HepG2 (cell line): Measurements from ENCODE around the gene BCAS3. TPM values are rescaled to one million over a fixed set of nuclear protein-coding genes. Genes with fewer than 3 reads are reported as not detected.

ENCODE experiments used
- ADNP ChIP-seq: sonication (generic); formaldehyde crosslinking; IDR thresholded peaks from 2 replicates; pipeline ENCODE4 v1.4.0; 2020; ENCODE audit warnings: missing genetic modification reagents
- EZH2 ChIP-seq: conservative IDR thresholded peaks from 2 replicates; pipeline ENCODE4 v1.6.1; 2012; ENCODE audit warnings: mild to moderate bottlenecking, low read depth, low read length, moderate library complexity
- FOXM1 ChIP-seq: sonication (generic); formaldehyde crosslinking; IDR thresholded peaks from 2 replicates; pipeline ENCODE4 v1.5.0; 2020; ENCODE audit warnings: missing genetic modification reagents
- HES4 ChIP-seq: sonication (generic); formaldehyde crosslinking; IDR thresholded peaks from 2 replicates; pipeline ENCODE4 v1.9.0; 2021; ENCODE audit warnings: mild to moderate bottlenecking, missing genetic modification reagents, borderline replicate concordance
- KAT7 ChIP-seq: IDR thresholded peaks from 2 replicates; pipeline ENCODE4 v1.6.1; 2018; ENCODE audit warnings: borderline replicate concordance, missing compliant biosample characterization
- PPARG ChIP-seq: conservative IDR thresholded peaks from 2 replicates; pipeline ENCODE4 v1.6.1; 2016; ENCODE audit warnings: missing biosample characterization, missing genetic modification reagents
- PRPF4 ChIP-seq: fragments of 200-400 bp; formaldehyde crosslinking; IDR thresholded peaks from 2 replicates; pipeline ENCODE4 v1.6.1; 2016; ENCODE audit warnings: low read length, low read depth; ENCODE audit not compliant: poor library complexity, severe bottlenecking
- RXRA ChIP-seq: sonication (generic); formaldehyde crosslinking; IDR thresholded peaks from 2 replicates; pipeline ENCODE4 v1.5.1; 2020; ENCODE audit warnings: missing genetic modification reagents
- SMAD1 ChIP-seq: sonication (generic); formaldehyde crosslinking; IDR thresholded peaks from 2 replicates; pipeline ENCODE4 v1.4.0; 2020; ENCODE audit warnings: missing genetic modification reagents, low read depth, mild to moderate bottlenecking, borderline replicate concordance
- ZMAT3 ChIP-seq: sonication (generic); formaldehyde crosslinking; conservative IDR thresholded peaks from 2 replicates; pipeline ENCODE4 v1.7.0; 2021; ENCODE audit warnings: missing genetic modification reagents
- ZNF552 ChIP-seq: sonication (generic); formaldehyde crosslinking; IDR thresholded peaks from 2 replicates; pipeline ENCODE4 v1.9.0; 2022; ENCODE audit warnings: missing genetic modification reagents, mild to moderate bottlenecking, borderline replicate concordance
- ZSCAN31 ChIP-seq: sonication (generic); formaldehyde crosslinking; IDR thresholded peaks from 2 replicates; pipeline ENCODE4 v1.5.0; 2020; ENCODE audit warnings: low read depth, mild to moderate bottlenecking, missing genetic modification reagents
- polyA plus RNA-seq, 8 experiments: library from polyadenylated mRNA; depleted of rRNA in 3 of 8; stranded (reverse) in 7 of 8; unstranded in 1 of 8; fragments of >200 nt; fragmentation: Illumina TruSeq in 4 of 8; extraction: Trizol in 4 of 8; gene quantifications; 2 replicates each; pipeline versions ENCODE4 v1.2.1 to v1.2.3, GENCODE V29; 2011 to 2016; ENCODE audit warnings: low read depth in 4 of 8, missing spikeins in 1 of 8, mixed read lengths in 1 of 8; ENCODE audit not compliant: insufficient read depth in 1 of 8
- total RNA-seq, 5 experiments: library from RNA; depleted of rRNA; stranded (reverse); fragments of >200 nt; fragmentation: Illumina TruSeq; extraction: Trizol; gene quantifications; 2 replicates each; pipeline ENCODE4 v1.2.3, GENCODE V29; 2016; ENCODE audit warnings: low read depth in 1 of 5
- TF ChIP-seq, protein P1 (sequence below): sonication (generic); formaldehyde crosslinking; IDR thresholded peaks from 2 replicates; pipeline ENCODE4 v1.8.1; 2023; ENCODE audit warnings: mild to moderate bottlenecking, missing genetic modification reagents
- TF ChIP-seq, protein P2 (sequence below): sonication (generic); formaldehyde crosslinking; IDR thresholded peaks from 2 replicates; pipeline ENCODE4 v1.8.0; 2022; ENCODE audit warnings: mild to moderate bottlenecking, missing genetic modification reagents, moderate library complexity
- TF ChIP-seq, protein P3 (sequence below): sonication (generic); formaldehyde crosslinking; IDR thresholded peaks from 2 replicates; pipeline ENCODE4; 2020; ENCODE audit warnings: missing genetic modification reagents, mild to moderate bottlenecking, borderline replicate concordance
- TF ChIP-seq, protein P4 (sequence below): sonication (generic); formaldehyde crosslinking; IDR thresholded peaks from 2 replicates; pipeline ENCODE4 v1.9.0; 2021; ENCODE audit warnings: missing genetic modification reagents, mild to moderate bottlenecking, borderline replicate concordance
- TF ChIP-seq, protein P5 (sequence below): sonication (generic); formaldehyde crosslinking; IDR thresholded peaks from 2 replicates; pipeline ENCODE4 v1.8.0; 2023; ENCODE audit warnings: mild to moderate bottlenecking, missing genetic modification reagents
- TF ChIP-seq, protein P6 (sequence below): sonication (generic); formaldehyde crosslinking; IDR thresholded peaks from 2 replicates; pipeline ENCODE4 v1.5.0; 2020; ENCODE audit warnings: missing genetic modification reagents

Gene BCAS3
- total and polyA plus RNA-seq, 2 of the 13 experiments (the other 11 are each of a cell fraction or from before 2014, with no cell fraction given), result 10.7 to 11.2 TPM

DNA sequence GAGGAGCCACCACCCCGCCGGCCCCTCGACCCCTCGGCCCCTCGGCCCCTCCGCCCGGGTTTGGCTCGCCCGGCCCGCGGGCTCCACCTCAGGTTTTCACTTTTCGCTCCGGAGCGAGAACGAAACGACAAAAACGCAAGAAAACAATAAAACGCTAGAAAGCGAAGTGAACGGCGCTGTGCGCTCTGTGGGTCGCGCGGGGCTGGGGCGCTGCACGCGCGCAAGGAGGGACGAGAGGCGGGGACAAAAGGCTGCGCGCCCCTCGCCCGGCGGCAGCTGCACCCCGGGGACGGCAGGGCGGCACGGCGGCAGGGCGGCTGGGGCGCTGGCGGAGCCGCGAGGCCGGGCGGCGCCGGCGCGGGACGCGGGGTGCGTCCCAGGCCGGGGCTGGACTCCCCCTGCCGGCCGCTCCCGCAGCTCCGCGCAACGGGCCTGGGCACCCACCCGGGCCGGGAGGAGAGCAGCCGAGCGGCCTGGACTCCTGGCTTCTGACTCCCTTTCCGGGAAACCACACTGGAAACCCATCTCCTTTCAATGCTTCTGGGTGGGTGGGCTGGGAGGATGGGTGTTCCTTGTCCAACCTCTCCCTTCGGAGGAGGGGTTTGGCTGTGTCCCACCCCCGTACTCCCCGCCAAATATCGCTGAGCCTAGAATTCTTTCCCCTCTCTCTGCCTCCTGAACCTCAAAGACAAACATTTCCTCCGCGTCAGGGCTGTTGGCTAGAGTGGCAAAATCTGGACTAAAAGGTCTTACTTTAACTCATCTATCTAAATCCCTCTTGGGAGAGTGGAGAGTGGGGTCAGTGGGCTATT lies 731.9 kb downstream of the BCAS3 start (continued):
- TF ChIP-seq, protein P1, sequence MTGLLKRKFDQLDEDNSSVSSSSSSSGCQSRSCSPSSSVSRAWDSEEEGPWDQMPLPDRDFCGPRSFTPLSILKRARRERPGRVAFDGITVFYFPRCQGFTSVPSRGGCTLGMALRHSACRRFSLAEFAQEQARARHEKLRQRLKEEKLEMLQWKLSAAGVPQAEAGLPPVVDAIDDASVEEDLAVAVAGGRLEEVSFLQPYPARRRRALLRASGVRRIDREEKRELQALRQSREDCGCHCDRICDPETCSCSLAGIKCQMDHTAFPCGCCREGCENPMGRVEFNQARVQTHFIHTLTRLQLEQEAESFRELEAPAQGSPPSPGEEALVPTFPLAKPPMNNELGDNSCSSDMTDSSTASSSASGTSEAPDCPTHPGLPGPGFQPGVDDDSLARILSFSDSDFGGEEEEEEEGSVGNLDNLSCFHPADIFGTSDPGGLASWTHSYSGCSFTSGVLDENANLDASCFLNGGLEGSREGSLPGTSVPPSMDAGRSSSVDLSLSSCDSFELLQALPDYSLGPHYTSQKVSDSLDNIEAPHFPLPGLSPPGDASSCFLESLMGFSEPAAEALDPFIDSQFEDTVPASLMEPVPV (CRISPR knock-in tag), result peak; percentile 69; the same call in 1 of the 2 replicates
- TF ChIP-seq PRPF4 (no peak), EZH2 (no peak), SMAD1 (no peak), RXRA (CRISPR knock-in tag) (no peak), ZSCAN31 (no peak; the same call in 1 of the 2 replicates), ZNF552 (CRISPR knock-in tag) (no peak), PPARG (CRISPR knock-in tag) (no peak), ADNP (CRISPR knock-in tag) (no peak), ZMAT3 (no peak), HES4 (CRISPR knock-in tag) (no peak), FOXM1 (0 out of 2 replicates have a peak, but pooled peaks have one; percentile 27), KAT7 (CRISPR knock-in tag) (no peak)
- TF ChIP-seq, protein P2, sequence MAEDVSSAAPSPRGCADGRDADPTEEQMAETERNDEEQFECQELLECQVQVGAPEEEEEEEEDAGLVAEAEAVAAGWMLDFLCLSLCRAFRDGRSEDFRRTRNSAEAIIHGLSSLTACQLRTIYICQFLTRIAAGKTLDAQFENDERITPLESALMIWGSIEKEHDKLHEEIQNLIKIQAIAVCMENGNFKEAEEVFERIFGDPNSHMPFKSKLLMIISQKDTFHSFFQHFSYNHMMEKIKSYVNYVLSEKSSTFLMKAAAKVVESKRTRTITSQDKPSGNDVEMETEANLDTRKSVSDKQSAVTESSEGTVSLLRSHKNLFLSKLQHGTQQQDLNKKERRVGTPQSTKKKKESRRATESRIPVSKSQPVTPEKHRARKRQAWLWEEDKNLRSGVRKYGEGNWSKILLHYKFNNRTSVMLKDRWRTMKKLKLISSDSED (CRISPR knock-in tag), result no peak
- TF ChIP-seq, protein P3, sequence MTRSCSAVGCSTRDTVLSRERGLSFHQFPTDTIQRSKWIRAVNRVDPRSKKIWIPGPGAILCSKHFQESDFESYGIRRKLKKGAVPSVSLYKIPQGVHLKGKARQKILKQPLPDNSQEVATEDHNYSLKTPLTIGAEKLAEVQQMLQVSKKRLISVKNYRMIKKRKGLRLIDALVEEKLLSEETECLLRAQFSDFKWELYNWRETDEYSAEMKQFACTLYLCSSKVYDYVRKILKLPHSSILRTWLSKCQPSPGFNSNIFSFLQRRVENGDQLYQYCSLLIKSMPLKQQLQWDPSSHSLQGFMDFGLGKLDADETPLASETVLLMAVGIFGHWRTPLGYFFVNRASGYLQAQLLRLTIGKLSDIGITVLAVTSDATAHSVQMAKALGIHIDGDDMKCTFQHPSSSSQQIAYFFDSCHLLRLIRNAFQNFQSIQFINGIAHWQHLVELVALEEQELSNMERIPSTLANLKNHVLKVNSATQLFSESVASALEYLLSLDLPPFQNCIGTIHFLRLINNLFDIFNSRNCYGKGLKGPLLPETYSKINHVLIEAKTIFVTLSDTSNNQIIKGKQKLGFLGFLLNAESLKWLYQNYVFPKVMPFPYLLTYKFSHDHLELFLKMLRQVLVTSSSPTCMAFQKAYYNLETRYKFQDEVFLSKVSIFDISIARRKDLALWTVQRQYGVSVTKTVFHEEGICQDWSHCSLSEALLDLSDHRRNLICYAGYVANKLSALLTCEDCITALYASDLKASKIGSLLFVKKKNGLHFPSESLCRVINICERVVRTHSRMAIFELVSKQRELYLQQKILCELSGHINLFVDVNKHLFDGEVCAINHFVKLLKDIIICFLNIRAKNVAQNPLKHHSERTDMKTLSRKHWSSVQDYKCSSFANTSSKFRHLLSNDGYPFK (CRISPR knock-in tag), result no peak
- TF ChIP-seq, protein P4, sequence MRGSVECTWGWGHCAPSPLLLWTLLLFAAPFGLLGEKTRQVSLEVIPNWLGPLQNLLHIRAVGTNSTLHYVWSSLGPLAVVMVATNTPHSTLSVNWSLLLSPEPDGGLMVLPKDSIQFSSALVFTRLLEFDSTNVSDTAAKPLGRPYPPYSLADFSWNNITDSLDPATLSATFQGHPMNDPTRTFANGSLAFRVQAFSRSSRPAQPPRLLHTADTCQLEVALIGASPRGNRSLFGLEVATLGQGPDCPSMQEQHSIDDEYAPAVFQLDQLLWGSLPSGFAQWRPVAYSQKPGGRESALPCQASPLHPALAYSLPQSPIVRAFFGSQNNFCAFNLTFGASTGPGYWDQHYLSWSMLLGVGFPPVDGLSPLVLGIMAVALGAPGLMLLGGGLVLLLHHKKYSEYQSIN, result no peak
- TF ChIP-seq, protein P5, sequence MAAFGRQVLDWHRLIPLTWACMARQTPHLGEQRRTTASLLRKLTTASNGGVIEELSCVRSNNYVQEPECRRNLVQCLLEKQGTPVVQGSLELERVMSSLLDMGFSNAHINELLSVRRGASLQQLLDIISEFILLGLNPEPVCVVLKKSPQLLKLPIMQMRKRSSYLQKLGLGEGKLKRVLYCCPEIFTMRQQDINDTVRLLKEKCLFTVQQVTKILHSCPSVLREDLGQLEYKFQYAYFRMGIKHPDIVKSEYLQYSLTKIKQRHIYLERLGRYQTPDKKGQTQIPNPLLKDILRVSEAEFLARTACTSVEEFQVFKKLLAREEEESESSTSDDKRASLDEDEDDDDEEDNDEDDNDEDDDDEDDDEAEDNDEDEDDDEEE (CRISPR knock-in tag), result no peak
- TF ChIP-seq, protein P6, sequence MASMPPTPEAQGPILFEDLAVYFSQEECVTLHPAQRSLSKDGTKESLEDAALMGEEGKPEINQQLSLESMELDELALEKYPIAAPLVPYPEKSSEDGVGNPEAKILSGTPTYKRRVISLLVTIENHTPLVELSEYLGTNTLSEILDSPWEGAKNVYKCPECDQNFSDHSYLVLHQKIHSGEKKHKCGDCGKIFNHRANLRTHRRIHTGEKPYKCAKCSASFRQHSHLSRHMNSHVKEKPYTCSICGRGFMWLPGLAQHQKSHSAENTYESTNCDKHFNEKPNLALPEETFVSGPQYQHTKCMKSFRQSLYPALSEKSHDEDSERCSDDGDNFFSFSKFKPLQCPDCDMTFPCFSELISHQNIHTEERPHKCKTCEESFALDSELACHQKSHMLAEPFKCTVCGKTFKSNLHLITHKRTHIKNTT (CRISPR knock-in tag), result no peak
